Middle frontal gyrus (tissue), 1 donor: ENCODE measurements around the gene ATP11A.

ENCODE experiments used
- DNase-seq: peaks from one replicate; pipeline ENCODE4 v3.0.0-alpha.2; 2015; ENCODE audit warnings: low spot score; ENCODE audit errors: extremely low spot score

Gene ATP11A

GRCh38 chr13:112722433-112723263 lies 32.8 kb downstream of the ATP11A start:
- no peak for DNase-seq

DNA sequence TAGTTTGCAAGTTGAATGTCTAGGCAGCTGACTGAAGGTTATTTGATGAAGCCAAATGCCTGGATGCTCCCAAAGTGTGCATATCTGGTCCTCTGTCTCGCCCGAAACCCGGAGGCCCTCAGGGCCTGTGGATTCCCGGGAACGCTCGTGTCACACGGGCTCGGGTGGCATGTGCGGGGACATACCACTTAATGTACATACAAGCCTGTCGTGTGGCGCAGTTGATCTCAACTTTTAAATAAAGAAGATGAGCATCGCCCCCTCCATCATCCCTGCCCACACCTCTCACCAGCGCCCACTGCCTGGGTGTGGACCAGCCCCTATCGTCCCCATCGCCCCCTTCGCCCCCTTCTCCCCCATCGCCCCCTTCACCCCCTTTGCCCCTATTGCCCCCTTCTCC lies 33.9 kb downstream of the ATP11A start:
- no peak for DNase-seq

- DNase-seq, result no peak
Observed at GRCh38 chr13:112724788-112725345, 35.0 kb downstream of the ATP11A start.

- no peak for DNase-seq
Observed at GRCh38 chr13:112725346-112726015, 35.6 kb downstream of the ATP11A start.

- no peak for DNase-seq
Observed at GRCh38 chr13:112726016-112726767, 36.4 kb downstream of the ATP11A start.

GRCh38 chr13:112727581-112727980 lies 37.7 kb downstream of the ATP11A start:
- no peak for DNase-seq

- DNase-seq, result no peak
Observed at GRCh38 chr13:112728375-112729126, 38.7 kb downstream of the ATP11A start.

- no peak for DNase-seq
Observed at GRCh38 chr13:112729408-112729807, 39.6 kb downstream of the ATP11A start.

DNA sequence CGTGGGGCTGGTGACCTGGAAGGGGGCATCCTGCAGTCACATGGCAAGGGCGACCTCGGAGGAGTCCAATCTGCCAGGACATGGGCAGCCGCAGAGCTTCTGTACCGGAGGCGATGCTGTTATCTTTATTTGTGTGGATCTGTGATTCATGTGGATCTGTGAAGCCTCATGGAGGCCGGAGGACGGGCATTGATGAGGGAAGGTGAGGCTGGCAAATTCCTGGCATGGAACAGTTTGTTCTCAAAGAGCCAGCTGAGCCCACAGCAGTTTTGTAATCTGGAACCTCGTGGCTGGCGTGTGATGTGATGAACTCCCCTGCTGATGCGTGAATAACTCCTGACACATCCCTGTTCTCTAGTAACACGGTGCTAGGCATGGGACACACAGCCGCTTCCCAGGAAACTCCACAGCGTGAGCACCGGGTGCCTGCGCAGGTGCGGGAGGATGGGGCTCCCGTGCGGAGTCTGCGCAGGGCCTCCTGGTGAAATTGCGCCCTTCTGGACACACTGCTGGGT lies 40.4 kb downstream of the ATP11A start:
- no peak for DNase-seq

DNA sequence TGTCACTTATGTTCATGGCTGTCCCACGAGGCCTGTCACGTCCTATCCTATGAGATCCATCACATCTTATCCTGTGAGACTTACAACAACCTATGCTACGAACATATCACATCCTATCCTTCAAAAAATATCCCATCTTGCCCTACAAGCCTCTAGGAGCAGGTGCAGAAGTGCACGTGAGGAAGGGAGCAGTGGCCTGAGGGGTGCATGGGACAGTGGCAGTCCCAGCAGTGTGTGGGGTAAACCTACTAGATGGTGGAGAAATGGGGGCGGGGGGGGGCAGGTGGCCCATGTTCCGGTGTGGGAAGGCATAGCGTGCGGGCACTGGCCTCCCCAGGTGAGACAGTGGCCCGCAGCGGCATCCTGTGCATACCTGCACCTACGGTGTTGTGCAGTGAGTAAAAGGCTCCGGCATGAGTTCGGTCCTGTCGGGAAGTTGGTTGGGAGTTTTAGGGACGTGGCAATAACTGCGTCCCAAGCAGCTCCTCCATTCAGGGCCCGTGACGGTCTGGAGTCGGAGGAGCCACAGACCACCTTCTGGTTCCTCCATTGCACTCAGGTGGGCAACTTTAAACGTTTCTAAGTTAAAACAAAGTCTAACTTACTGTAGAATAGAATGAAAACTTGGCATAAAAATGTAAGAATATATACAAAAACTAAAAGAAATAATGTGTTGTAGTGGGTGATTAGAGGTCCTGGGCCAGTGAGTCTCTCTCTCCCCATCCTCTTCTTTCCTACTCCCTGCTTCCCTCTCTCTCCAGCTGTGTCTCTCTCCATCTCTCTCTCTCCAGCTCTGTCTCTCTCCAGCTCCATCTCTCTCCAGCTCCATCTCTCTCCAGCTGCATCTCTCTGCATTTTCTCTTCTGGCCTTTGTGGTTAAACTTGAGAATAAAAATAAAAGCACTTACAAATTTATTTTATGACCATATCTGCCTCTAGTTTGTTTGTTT lies 42.1 kb downstream of the ATP11A start:
- no peak for DNase-seq

DNA sequence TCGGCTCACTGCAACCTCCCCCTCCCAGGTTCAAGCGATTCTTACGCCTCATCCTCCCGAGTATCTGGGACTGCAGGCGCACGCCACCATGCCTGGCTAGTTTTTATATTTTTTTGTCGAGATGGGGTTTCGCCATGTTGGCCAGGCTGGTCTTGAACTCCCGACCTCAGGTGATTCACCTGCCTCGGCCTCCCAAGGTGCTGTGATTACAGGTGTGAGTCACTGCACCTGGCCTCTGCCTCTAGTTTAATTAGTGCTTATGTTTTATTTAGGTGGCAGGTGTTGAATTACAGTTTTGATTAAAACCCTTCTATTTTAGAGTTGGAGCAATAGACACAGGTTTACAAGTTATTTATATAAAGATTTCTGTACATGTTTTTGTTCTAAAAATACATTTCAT lies 42.8 kb downstream of the ATP11A start:
- no peak for DNase-seq

- DNase-seq, result no peak
Observed at GRCh38 chr13:112733112-112733511, 43.3 kb downstream of the ATP11A start.

GRCh38 chr13:112733661-112734379 lies 44.0 kb downstream of the ATP11A start:
- DNase-seq, result no peak

DNA sequence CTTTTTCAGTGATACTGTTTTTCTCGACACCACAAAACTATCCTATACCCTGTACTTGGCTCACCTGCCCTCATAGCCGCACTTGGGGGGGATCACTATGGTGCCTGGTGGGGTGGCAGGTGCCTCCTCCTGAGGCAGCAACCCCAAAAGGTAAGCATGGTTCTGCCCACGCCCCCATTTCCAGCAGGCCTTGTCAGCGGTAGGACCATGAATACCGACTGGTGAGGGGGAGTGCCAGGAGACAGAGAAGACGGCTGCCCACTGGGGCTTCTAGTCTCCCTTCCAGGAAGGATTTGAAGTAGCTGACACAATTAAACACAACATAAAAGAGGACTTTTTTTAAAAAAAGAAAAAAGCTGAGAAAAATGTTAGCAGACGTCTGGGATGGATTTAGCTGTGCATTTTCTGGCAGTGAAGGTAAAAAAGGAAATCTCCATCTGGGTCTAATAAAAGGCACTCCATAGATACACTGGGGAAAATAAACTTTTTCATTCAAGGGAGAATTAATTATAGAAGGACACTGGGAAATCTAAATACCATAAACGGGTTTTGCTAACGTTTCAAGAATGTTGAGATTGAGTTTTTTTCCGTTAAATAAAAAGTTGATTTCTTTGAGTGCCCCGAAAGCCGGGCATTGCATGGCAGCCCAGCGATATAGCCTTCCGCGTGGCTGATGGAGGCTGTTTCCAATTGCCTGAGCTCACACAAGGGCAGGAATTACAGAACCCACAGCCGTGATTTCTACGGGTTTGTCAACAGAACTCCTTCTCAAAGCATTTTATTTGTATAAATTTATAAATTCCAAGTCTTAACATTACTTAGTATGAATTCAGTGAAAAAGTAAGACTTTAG lies 45.1 kb downstream of the ATP11A start:
- no peak for DNase-seq

- DNase-seq, result no peak
Observed at GRCh38 chr13:112735791-112736190, 46.0 kb downstream of the ATP11A start.

GRCh38 chr13:112737294-112737693 lies 47.5 kb downstream of the ATP11A start:
- DNase-seq, result no peak

GRCh38 chr13:112738606-112739005 lies 48.8 kb downstream of the ATP11A start:
- DNase-seq, result no peak

DNA sequence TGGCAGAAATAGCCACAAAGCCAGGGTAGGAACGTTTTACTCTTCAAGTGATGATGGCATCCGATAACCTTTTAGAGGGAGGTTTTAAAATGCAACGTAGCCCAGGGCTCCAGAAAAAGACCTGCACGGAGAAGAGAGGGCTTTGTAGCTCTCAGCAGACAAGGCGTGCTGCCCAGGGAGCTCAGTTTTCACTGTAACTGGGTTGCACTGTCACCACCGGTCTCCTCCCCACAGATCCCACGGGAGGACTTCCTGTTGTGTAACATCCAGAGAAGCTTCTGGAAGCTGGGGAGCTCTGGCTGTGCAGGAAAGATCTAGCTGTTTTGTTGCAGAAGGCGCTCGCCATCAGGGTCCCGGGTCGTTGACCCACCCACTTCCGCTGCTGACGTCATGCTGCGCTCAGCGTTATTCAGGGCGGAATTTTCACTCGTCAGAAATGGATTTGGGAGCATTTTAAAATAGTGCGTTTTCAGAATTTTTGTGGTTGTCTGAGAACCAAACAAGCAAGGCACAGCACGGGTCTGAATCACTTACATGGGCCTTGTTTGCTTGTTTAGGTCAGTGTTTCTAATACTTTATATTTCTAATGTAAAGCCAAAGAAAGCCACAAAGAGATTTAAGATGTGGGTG lies 50.8 kb downstream of the ATP11A start:
- no peak for DNase-seq
